A549 (cell line): Measurements from ENCODE around the gene GHRHR. TPM values are rescaled to one million over a fixed set of nuclear protein-coding genes. Genes with fewer than 3 reads are reported as not detected.

Experiments used
- ATAC-seq, 2 experiments: fragments of 200-7000 bp in 1 of 2; fragments of >200 bp in 1 of 2; cut with Nextera tagmentation in 1 of 2; cut with Tn5 transposase in 1 of 2; 3 replicates each; pipeline versions ENCODE4 v1.8.0 to v1.9.1; 2018 to 2020; ENCODE audit warnings: mild to moderate bottlenecking in 1 of 2, moderate library complexity in 1 of 2
- CTCF ChIA-PET: fragments of 300-600 bp; sonication (Branson Sonifier 250); formaldehyde crosslinking; extraction: SDS; loops from one replicate; lab custom pipeline; 2021; ENCODE audit warnings: antibody characterized with exemption, inconsistent platforms; lab: Yijun Ruan, JAX
- POLR2A ChIA-PET: fragments of 350-600 bp; formaldehyde crosslinking; extraction: SDS; loops from one replicate; lab custom pipeline; 2021; ENCODE audit warnings: antibody characterized with exemption, inconsistent platforms; lab: Yijun Ruan, JAX
- DNase-seq, 2 experiments: peaks; one replicate each; pipeline versions ENCODE4 v3.0.0 to v3.0.0-alpha.2; 2011 to 2016; ENCODE audit warnings: low read depth in 1 of 2, low spot score in 1 of 2
- FAIRE-seq: peaks from 2 replicates; lab custom pipeline; 2011; peaks lifted over from hg19 to GRCh38; lab: Jason Lieb, UNC
- H3K27ac ChIP-seq, 2 experiments: fragments of >200 bp; sonication (Bioruptor Twin); formaldehyde crosslinking; 3 replicates each; pipeline ENCODE4 v1.5.1; 2016 to 2017
- H3K4me1 ChIP-seq: fragments of >200 bp; sonication (Bioruptor Twin); formaldehyde crosslinking; 3 replicates; pipeline ENCODE4 v1.6.1; 2016
- H3K4me2 ChIP-seq: fragments of >200 bp; sonication (Bioruptor Twin); formaldehyde crosslinking; 3 replicates; pipeline ENCODE4 v1.6.1; 2016
- H3K4me3 ChIP-seq: fragments of >200 bp; sonication (Bioruptor Twin); formaldehyde crosslinking; 3 replicates; pipeline ENCODE4 v1.5.1; 2016
- H3K9me3 ChIP-seq: fragments of >200 bp; sonication (Bioruptor Twin); formaldehyde crosslinking; 3 replicates; pipeline ENCODE4 v1.6.1; 2016
- CBX8 ChIP-seq: fragments of 200-600 bp; sonication (generic); IDR thresholded peaks from 2 replicates; pipeline ENCODE4 v1.6.1; 2016
- CEBPB ChIP-seq, 2 experiments: fragments of >200 bp in 1 of 2; sonication (Bioruptor Twin) in 1 of 2; formaldehyde crosslinking in 1 of 2; IDR thresholded peaks; 2 replicates each; pipeline ENCODE4 v1.6.1; 2012 to 2016
- ELK1 ChIP-seq: fragments of 150-350 bp; IDR thresholded peaks from 2 replicates; pipeline ENCODE4 v1.6.1; 2014; ENCODE audit warnings: low read depth, mild to moderate bottlenecking, low read length
- ESRRA ChIP-seq: fragments of 150-350 bp; IDR thresholded peaks from 2 replicates; pipeline ENCODE4 v1.6.1; 2014; ENCODE audit warnings: mild to moderate bottlenecking, low read length, borderline replicate concordance
- FOSB ChIP-seq: fragments of 250-450 bp; sonication (Bioruptor Pico); IDR thresholded peaks from 2 replicates; pipeline ENCODE4 v1.5.0; 2020; ENCODE audit warnings: mild to moderate bottlenecking, moderate library complexity
- FOSL2 ChIP-seq, 2 experiments: fragments of 450-650 bp in 1 of 2; fragments of >200 bp in 1 of 2; sonication (Bioruptor Twin) in 1 of 2; formaldehyde crosslinking; IDR thresholded peaks; 2 replicates each; pipeline versions ENCODE4 v1.5.0 to v1.6.1; 2016 to 2020; ENCODE audit warnings: mild to moderate bottlenecking in 1 of 2, moderate library complexity in 1 of 2
- GATA3 ChIP-seq: IDR thresholded peaks from 2 replicates; pipeline ENCODE4 v1.6.1; 2012; ENCODE audit warnings: borderline replicate concordance
- HDAC2 ChIP-seq: fragments of 200-600 bp; sonication (generic); IDR thresholded peaks from 2 replicates; pipeline ENCODE4 v1.6.1; 2016
- HOXB13 ChIP-seq: fragments of 250-450 bp; sonication (Bioruptor Pico); IDR thresholded peaks from 2 replicates; pipeline ENCODE4 v1.5.0; 2020; ENCODE audit warnings: low read depth, mild to moderate bottlenecking, moderate library complexity
- KDM5A ChIP-seq: fragments of 200-600 bp; sonication (generic); IDR thresholded peaks from 2 replicates; pipeline ENCODE4 v1.6.1; 2016; ENCODE audit warnings: antibody characterized with exemption, mild to moderate bottlenecking
- PHF8 ChIP-seq: fragments of 200-600 bp; sonication (generic); IDR thresholded peaks from 2 replicates; pipeline ENCODE4 v1.6.1; 2016; ENCODE audit warnings: low read depth, mild to moderate bottlenecking, antibody characterized with exemption, moderate library complexity, borderline replicate concordance
- POLR2A ChIP-seq: IDR thresholded peaks from 2 replicates; pipeline ENCODE4 v1.6.1; 2012; ENCODE audit warnings: mild to moderate bottlenecking, low read length
- RAD21 ChIP-seq, 2 experiments: fragments of >200 bp in 1 of 2; sonication (Bioruptor Twin) in 1 of 2; formaldehyde crosslinking in 1 of 2; IDR thresholded peaks in 1 of 2; conservative IDR thresholded peaks in 1 of 2; 2 replicates in 1 of 2; 3 replicates in 1 of 2; pipeline ENCODE4 v1.6.1; 2012 to 2018; ENCODE audit warnings: inconsistent platforms in 1 of 2
- SMC3 ChIP-seq: fragments of >200 bp; sonication (Bioruptor Twin); formaldehyde crosslinking; IDR thresholded peaks from 3 replicates; pipeline ENCODE4 v1.6.1; 2018; ENCODE audit warnings: inconsistent platforms
- SREBF2 ChIP-seq: fragments of 450-650 bp; IDR thresholded peaks from 2 replicates; pipeline ENCODE4 v1.6.1; 2014; ENCODE audit warnings: mild to moderate bottlenecking, moderate library complexity
- TFCP2L1 ChIP-seq: fragments of 250-450 bp; sonication (Bioruptor Pico); IDR thresholded peaks from 2 replicates; pipeline ENCODE4 v1.5.0; 2021; ENCODE audit warnings: mild to moderate bottlenecking
- TP53 ChIP-seq: fragments of 250-450 bp; sonication (Bioruptor Pico); IDR thresholded peaks from 2 replicates; pipeline ENCODE4 v1.5.0; 2021; ENCODE audit warnings: mild to moderate bottlenecking, moderate library complexity
- WGBS: methylation state at CpG from one replicate; pipeline ENCODE4 v1.1.6; 2017; ENCODE audit errors: missing lambda C conversion rate; 5-methylcytosine and 5-hydroxymethylcytosine counted together
- polyA plus RNA-seq, 4 experiments: library from polyadenylated mRNA; depleted of rRNA in 3 of 4; stranded (reverse); fragments of >200 nt; fragmentation: RNase III in 1 of 4; extraction: RNeasy Plus Mini Kit Qiagen cat#74134 plus additional on column Dnase treatment in 1 of 4; gene quantifications; 2 replicates in 3 of 4; 3 replicates in 1 of 4; pipeline ENCODE4 v1.2.3, GENCODE V29; 2011 to 2017
- TF ChIP-seq, protein P1 (sequence below): fragments of 200-600 bp; sonication (generic); IDR thresholded peaks from 2 replicates; pipeline ENCODE4 v1.6.1; 2016; ENCODE audit warnings: antibody characterized with exemption, mild to moderate bottlenecking, moderate library complexity
- TF ChIP-seq, protein P2 (sequence below): fragments of 250-450 bp; sonication (Bioruptor Pico); IDR thresholded peaks from 2 replicates; pipeline ENCODE4 v1.5.0; 2021; ENCODE audit warnings: mild to moderate bottlenecking, moderate library complexity, borderline replicate concordance

GHRHR gene
- polyA plus RNA-seq, 2 of the 4 experiments (the other 2 are of a cell fraction) = not detected

DNA sequence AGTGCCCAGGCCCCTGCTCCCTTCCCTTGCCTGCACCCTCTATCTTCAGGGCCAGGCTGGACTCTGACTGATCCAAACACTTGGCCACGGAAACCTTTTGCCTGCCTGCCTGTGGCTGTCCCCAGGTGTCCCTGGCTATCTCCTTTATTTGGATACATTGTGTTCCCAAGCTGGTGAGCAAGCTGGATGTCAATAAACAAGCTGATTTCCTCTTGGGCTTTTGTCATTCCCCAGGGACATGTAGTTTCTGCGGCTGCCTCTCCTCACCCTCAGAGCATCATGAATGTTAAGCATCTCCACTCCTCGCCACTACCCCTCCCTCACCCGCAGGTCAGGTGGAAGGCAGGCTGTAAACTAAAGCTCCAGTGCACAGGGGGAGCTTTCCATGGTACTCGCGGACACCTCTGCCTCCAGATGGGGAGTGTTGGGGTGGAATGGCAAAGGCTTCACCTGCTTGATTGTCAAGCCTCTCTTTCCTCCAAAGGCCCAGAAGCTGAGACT, 6.9 kb downstream of the GHRHR start:
- DNase-seq (no peak), FAIRE-seq (no peak), ATAC-seq (no peak)
- H3K9me3 ChIP-seq = no peaks in the 10 kb centered on the region
- no peak overlapping the region for H3K27ac ChIP-seq
- TF ChIP-seq, protein P1, sequence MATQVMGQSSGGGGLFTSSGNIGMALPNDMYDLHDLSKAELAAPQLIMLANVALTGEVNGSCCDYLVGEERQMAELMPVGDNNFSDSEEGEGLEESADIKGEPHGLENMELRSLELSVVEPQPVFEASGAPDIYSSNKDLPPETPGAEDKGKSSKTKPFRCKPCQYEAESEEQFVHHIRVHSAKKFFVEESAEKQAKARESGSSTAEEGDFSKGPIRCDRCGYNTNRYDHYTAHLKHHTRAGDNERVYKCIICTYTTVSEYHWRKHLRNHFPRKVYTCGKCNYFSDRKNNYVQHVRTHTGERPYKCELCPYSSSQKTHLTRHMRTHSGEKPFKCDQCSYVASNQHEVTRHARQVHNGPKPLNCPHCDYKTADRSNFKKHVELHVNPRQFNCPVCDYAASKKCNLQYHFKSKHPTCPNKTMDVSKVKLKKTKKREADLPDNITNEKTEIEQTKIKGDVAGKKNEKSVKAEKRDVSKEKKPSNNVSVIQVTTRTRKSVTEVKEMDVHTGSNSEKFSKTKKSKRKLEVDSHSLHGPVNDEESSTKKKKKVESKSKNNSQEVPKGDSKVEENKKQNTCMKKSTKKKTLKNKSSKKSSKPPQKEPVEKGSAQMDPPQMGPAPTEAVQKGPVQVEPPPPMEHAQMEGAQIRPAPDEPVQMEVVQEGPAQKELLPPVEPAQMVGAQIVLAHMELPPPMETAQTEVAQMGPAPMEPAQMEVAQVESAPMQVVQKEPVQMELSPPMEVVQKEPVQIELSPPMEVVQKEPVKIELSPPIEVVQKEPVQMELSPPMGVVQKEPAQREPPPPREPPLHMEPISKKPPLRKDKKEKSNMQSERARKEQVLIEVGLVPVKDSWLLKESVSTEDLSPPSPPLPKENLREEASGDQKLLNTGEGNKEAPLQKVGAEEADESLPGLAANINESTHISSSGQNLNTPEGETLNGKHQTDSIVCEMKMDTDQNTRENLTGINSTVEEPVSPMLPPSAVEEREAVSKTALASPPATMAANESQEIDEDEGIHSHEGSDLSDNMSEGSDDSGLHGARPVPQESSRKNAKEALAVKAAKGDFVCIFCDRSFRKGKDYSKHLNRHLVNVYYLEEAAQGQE = peak; percentile 39; the same call in 1 of the 2 replicates
- no peak for TF ChIP-seq PHF8
- 0 out of 3 replicates have a peak, but pooled peaks cover 5% of the 10 kb centered on the region for H3K4me1 ChIP-seq
- H3K4me2 ChIP-seq = no peak overlapping the region
- ChIA-PET POLR2A (no interaction called here), CTCF (interaction anchor here (0.9 to 5.2 kb wide), 6 partner anchors 8 to 152 kb away, joined by 3 to 46 read pairs (median 8); no protein-coding TSS in a partner anchor)
- H3K4me3 ChIP-seq = no peak overlapping the region
- 53% methylated on average over 6 of the region's 6 CpGs for WGBS

DNA sequence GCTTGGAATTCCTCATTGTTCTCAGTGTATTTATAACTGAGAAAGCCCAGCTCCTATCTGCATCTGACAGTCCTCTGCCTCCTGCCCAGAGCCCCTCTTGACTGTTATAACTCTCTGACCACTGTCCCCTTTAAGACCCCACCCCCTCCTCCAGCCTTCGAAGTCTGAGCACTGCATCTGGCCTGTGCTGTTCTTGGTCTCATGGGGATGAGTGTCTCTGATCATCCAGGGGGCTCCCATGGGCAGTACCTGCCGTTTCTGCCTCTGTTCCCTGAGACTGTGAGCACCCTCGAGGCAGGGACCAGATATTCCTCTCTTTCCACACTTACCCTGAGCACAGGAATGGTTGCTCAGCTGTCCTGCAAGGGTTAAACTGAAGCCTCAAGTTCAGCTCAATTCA, 7.7 kb downstream of the GHRHR start:
- FAIRE-seq = no peak
- H3K27ac ChIP-seq = no peak overlapping the region
- WGBS = 20% methylated on average over 2 of the region's 3 CpGs
- H3K4me2 ChIP-seq = no peak overlapping the region
- no peak for TF ChIP-seq HDAC2
- TF ChIP-seq HOXB13 (CRISPR knock-in tag) = no peak
- no peak for TF ChIP-seq TP53 (CRISPR knock-in tag)
- no peak for TF ChIP-seq RAD21 (conservative IDR thresholded peaks at IDR 0.05 in 1 of 2, IDR thresholded peaks at IDR 0.05 in 1 of 2)
- no peak for TF ChIP-seq PHF8
- TF ChIP-seq ELK1 = no peak
- no peak overlapping the region for H3K4me3 ChIP-seq
- POLR2A ChIA-PET = no interaction called here
- no peaks in the 10 kb centered on the region for H3K9me3 ChIP-seq
- CTCF ChIA-PET = interaction anchor here (0.9 to 5.2 kb wide), 5 partner anchors 11 to 151 kb away, joined by 3 to 46 read pairs (median 9); no protein-coding TSS in a partner anchor
- no peak for ATAC-seq
- no peak for DNase-seq
- 0 out of 3 replicates have a peak, but pooled peaks cover 5% of the 10 kb centered on the region for H3K4me1 ChIP-seq

GRCh38 chr7:30971840-30972563, 8.2 kb downstream of the GHRHR start:
- no peak overlapping the region for H3K4me2 ChIP-seq
- ChIA-PET CTCF (interaction anchor here (0.6 to 5.2 kb wide), 7 partner anchors 11 to 170 kb away, joined by 3 to 46 read pairs (median 14); no protein-coding TSS in a partner anchor), POLR2A (no interaction called here)
- FAIRE-seq = no peak
- ATAC-seq = no peak
- no peak overlapping the region for H3K27ac ChIP-seq
- H3K9me3 ChIP-seq = no peaks in the 10 kb centered on the region
- H3K4me1 ChIP-seq = 0 out of 3 replicates have a peak, but pooled peaks cover 5% of the 10 kb centered on the region
- no peak overlapping the region for H3K4me3 ChIP-seq
- 59% methylated on average over 15 of the region's 15 CpGs for WGBS
- DNase-seq = no peak
- TF ChIP-seq, protein P1 = no peak
- TF ChIP-seq FOSB (CRISPR knock-in tag) (no peak), ELK1 (no peak), SMC3 (no peak), CEBPB (IDR thresholded peaks at IDR 0.05) (no peak), ESRRA (no peak), SREBF2 (no peak), POLR2A (no peak), KDM5A (no peak), FOSL2 (IDR thresholded peaks at IDR 0.05) (no peak), FOSL2 (CRISPR knock-in tag; IDR thresholded peaks at IDR 0.05) (no peak), HOXB13 (CRISPR knock-in tag) (no peak), TFCP2L1 (CRISPR knock-in tag) (no peak), GATA3 (no peak), CBX8 (no peak)
- TF ChIP-seq, protein P2, sequence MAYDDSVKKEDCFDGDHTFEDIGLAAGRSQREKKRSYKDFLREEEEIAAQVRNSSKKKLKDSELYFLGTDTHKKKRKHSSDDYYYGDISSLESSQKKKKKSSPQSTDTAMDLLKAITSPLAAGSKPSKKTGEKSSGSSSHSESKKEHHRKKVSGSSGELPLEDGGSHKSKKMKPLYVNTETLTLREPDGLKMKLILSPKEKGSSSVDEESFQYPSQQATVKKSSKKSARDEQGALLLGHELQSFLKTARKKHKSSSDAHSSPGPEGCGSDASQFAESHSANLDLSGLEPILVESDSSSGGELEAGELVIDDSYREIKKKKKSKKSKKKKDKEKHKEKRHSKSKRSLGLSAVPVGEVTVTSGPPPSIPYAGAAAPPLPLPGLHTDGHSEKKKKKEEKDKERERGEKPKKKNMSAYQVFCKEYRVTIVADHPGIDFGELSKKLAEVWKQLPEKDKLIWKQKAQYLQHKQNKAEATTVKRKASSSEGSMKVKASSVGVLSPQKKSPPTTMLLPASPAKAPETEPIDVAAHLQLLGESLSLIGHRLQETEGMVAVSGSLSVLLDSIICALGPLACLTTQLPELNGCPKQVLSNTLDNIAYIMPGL = no peak
